A549 (cell line): ENCODE data around the gene BICRAL. TPM values are rescaled to one million over a fixed set of nuclear protein-coding genes. Genes with fewer than 3 reads are reported as not detected.

Experiments
- ATAC-seq, 2 experiments: fragments of 200-7000 bp in 1 of 2; fragments of >200 bp in 1 of 2; cut with Nextera tagmentation in 1 of 2; cut with Tn5 transposase in 1 of 2; 3 replicates each; pipeline versions ENCODE4 v1.8.0 to v1.9.1; 2018 to 2020; ENCODE audit warnings: mild to moderate bottlenecking in 1 of 2, moderate library complexity in 1 of 2
- CTCF ChIA-PET: fragments of 300-600 bp; sonication (Branson Sonifier 250); formaldehyde crosslinking; extraction: SDS; loops from one replicate; lab custom pipeline; 2021; ENCODE audit warnings: antibody characterized with exemption, inconsistent platforms; lab: Yijun Ruan, JAX
- POLR2A ChIA-PET: fragments of 350-600 bp; formaldehyde crosslinking; extraction: SDS; loops from one replicate; lab custom pipeline; 2021; ENCODE audit warnings: antibody characterized with exemption, inconsistent platforms; lab: Yijun Ruan, JAX
- DNase-seq, 2 experiments: peaks; one replicate each; pipeline versions ENCODE4 v3.0.0 to v3.0.0-alpha.2; 2011 to 2016; ENCODE audit warnings: low read depth in 1 of 2, low spot score in 1 of 2
- FAIRE-seq: peaks from 2 replicates; lab custom pipeline; 2011; peaks lifted over from hg19 to GRCh38; lab: Jason Lieb, UNC
- H3K27ac ChIP-seq, 2 experiments: fragments of >200 bp; sonication (Bioruptor Twin); formaldehyde crosslinking; 3 replicates each; pipeline ENCODE4 v1.5.1; 2016 to 2017
- H3K4me1 ChIP-seq: fragments of >200 bp; sonication (Bioruptor Twin); formaldehyde crosslinking; 3 replicates; pipeline ENCODE4 v1.6.1; 2016
- H3K4me2 ChIP-seq: fragments of >200 bp; sonication (Bioruptor Twin); formaldehyde crosslinking; 3 replicates; pipeline ENCODE4 v1.6.1; 2016
- H3K4me3 ChIP-seq: fragments of >200 bp; sonication (Bioruptor Twin); formaldehyde crosslinking; 3 replicates; pipeline ENCODE4 v1.5.1; 2016
- H3K9me3 ChIP-seq: fragments of >200 bp; sonication (Bioruptor Twin); formaldehyde crosslinking; 3 replicates; pipeline ENCODE4 v1.6.1; 2016
- CHD2 ChIP-seq: fragments of 150-350 bp; IDR thresholded peaks from 2 replicates; pipeline ENCODE4 v1.6.1; 2014; ENCODE audit warnings: low read length; ENCODE audit not compliant: partially characterized antibody
- EHF ChIP-seq: fragments of 250-450 bp; sonication (Bioruptor Pico); IDR thresholded peaks from 2 replicates; pipeline ENCODE4 v1.5.0; 2020; ENCODE audit warnings: mild to moderate bottlenecking
- EHMT2 ChIP-seq: fragments of 200-600 bp; sonication (generic); IDR thresholded peaks from 2 replicates; pipeline ENCODE4 v1.6.1; 2016; ENCODE audit warnings: antibody characterized with exemption, low read depth, mild to moderate bottlenecking, moderate library complexity
- EP300 ChIP-seq, 2 experiments: fragments of >200 bp; sonication (Bioruptor Twin); formaldehyde crosslinking; IDR thresholded peaks; 2 replicates in 1 of 2; 3 replicates in 1 of 2; pipeline ENCODE4 v1.6.1; 2016 to 2017
- FOSL2 ChIP-seq, 2 experiments: fragments of 450-650 bp in 1 of 2; fragments of >200 bp in 1 of 2; sonication (Bioruptor Twin) in 1 of 2; formaldehyde crosslinking; IDR thresholded peaks; 2 replicates each; pipeline versions ENCODE4 v1.5.0 to v1.6.1; 2016 to 2020; ENCODE audit warnings: mild to moderate bottlenecking in 1 of 2, moderate library complexity in 1 of 2
- HEYL ChIP-seq: fragments of 250-450 bp; sonication (Bioruptor Pico); IDR thresholded peaks from 2 replicates; pipeline ENCODE4 v1.8.0; 2021; ENCODE audit warnings: mild to moderate bottlenecking, moderate library complexity
- HOXA7 ChIP-seq: fragments of 250-450 bp; sonication (Bioruptor Pico); IDR thresholded peaks from 2 replicates; pipeline ENCODE4 v1.5.0; 2020; ENCODE audit warnings: mild to moderate bottlenecking, moderate library complexity
- MAFK ChIP-seq: fragments of 450-650 bp; IDR thresholded peaks from 2 replicates; pipeline ENCODE4 v1.6.1; 2014; ENCODE audit not compliant: partially characterized antibody
- MAZ ChIP-seq: fragments of 150-350 bp; IDR thresholded peaks from 2 replicates; pipeline ENCODE4 v1.6.1; 2014; ENCODE audit warnings: antibody characterized with exemption, low read depth, low read length, borderline replicate concordance
- MYC ChIP-seq: IDR thresholded peaks from 2 replicates; pipeline ENCODE4 v1.6.1; 2012; ENCODE audit warnings: mild to moderate bottlenecking, inconsistent platforms, low read length, improper control_type of control experiment, borderline replicate concordance
- NFE2L2 ChIP-seq: fragments of 150-350 bp; conservative IDR thresholded peaks from 2 replicates; pipeline ENCODE4 v1.6.1; 2014; ENCODE audit warnings: low read length
- NPAS2 ChIP-seq: fragments of 250-450 bp; sonication (Bioruptor Pico); IDR thresholded peaks from 2 replicates; pipeline ENCODE4 v1.8.0; 2022; ENCODE audit warnings: mild to moderate bottlenecking, moderate library complexity, borderline replicate concordance
- NR3C1 ChIP-seq: fragments of >200 bp; sonication (Bioruptor Twin); formaldehyde crosslinking; IDR thresholded peaks from 3 replicates; pipeline ENCODE4 v1.6.1; 2017
- PBX3 ChIP-seq: IDR thresholded peaks from 2 replicates; pipeline ENCODE4 v1.6.1; 2012
- POLR2A ChIP-seq: IDR thresholded peaks from 2 replicates; pipeline ENCODE4 v1.6.1; 2012; ENCODE audit warnings: mild to moderate bottlenecking, low read length
- POLR2AphosphoS2 ChIP-seq: conservative IDR thresholded peaks from 2 replicates; pipeline ENCODE4 v1.6.1; 2012; ENCODE audit warnings: low read length, improper control_type of control experiment, inconsistent platforms
- RAD21 ChIP-seq, 2 experiments: fragments of >200 bp in 1 of 2; sonication (Bioruptor Twin) in 1 of 2; formaldehyde crosslinking in 1 of 2; IDR thresholded peaks in 1 of 2; conservative IDR thresholded peaks in 1 of 2; 2 replicates in 1 of 2; 3 replicates in 1 of 2; pipeline ENCODE4 v1.6.1; 2012 to 2018; ENCODE audit warnings: inconsistent platforms in 1 of 2
- RARB ChIP-seq: fragments of 250-450 bp; sonication (Bioruptor Pico); IDR thresholded peaks from 2 replicates; pipeline ENCODE4 v1.8.0; 2021; ENCODE audit warnings: mild to moderate bottlenecking, moderate library complexity
- RFX5 ChIP-seq: fragments of 450-650 bp; IDR thresholded peaks from 2 replicates; pipeline ENCODE4 v1.7.1; 2014; ENCODE audit warnings: antibody characterized with exemption, mild to moderate bottlenecking, moderate library complexity
- TP53 ChIP-seq: fragments of 250-450 bp; sonication (Bioruptor Pico); IDR thresholded peaks from 2 replicates; pipeline ENCODE4 v1.5.0; 2021; ENCODE audit warnings: mild to moderate bottlenecking, moderate library complexity
- USF2 ChIP-seq: fragments of 450-650 bp; IDR thresholded peaks from 2 replicates; pipeline ENCODE4 v1.6.1; 2014; ENCODE audit warnings: antibody characterized with exemption
- ZSCAN20 ChIP-seq: fragments of 250-450 bp; sonication (Bioruptor Pico); IDR thresholded peaks from 2 replicates; pipeline ENCODE4 v1.8.0; 2022; ENCODE audit warnings: mild to moderate bottlenecking, moderate library complexity
- WGBS: methylation state at CpG from one replicate; pipeline ENCODE4 v1.1.6; 2017; ENCODE audit errors: missing lambda C conversion rate; 5-methylcytosine and 5-hydroxymethylcytosine counted together
- polyA plus RNA-seq, 4 experiments: library from polyadenylated mRNA; depleted of rRNA in 3 of 4; stranded (reverse); fragments of >200 nt; fragmentation: RNase III in 1 of 4; extraction: RNeasy Plus Mini Kit Qiagen cat#74134 plus additional on column Dnase treatment in 1 of 4; gene quantifications; 2 replicates in 3 of 4; 3 replicates in 1 of 4; pipeline ENCODE4 v1.2.3, GENCODE V29; 2011 to 2017

The BICRAL gene
- polyA plus RNA-seq, 2 of the 4 experiments (the other 2 are of a cell fraction): 3.3 to 8.6 TPM

- TF ChIP-seq EHF (CRISPR knock-in tag): no peak
- TF ChIP-seq POLR2A: no peak
Observed at GRCh38 chr6:42829561-42830092, 47.8 kb downstream of the BICRAL start (continued).

GRCh38 chr6:42831237-42831636, 49.4 kb downstream of the BICRAL start:
- H3K4me1 ChIP-seq: no peaks in the 10 kb centered on the region
- ATAC-seq (no peak), FAIRE-seq (no peak), DNase-seq (no peak)
- TF ChIP-seq ZSCAN20: no peak
- no peak for TF ChIP-seq MAFK
- TF ChIP-seq EHMT2: no peak
- TF ChIP-seq EP300 (IDR thresholded peaks at IDR 0.05): no peak
- no peak for TF ChIP-seq POLR2AphosphoS2
- TF ChIP-seq MAZ: no peak
- TF ChIP-seq MYC: no peak
- no peak for TF ChIP-seq HOXA7
- TF ChIP-seq USF2: no peak
- TF ChIP-seq TP53 (CRISPR knock-in tag): no peak
- no peak for TF ChIP-seq RARB (CRISPR knock-in tag)
- no peak for TF ChIP-seq RAD21 (conservative IDR thresholded peaks at IDR 0.05 in 1 of 2, IDR thresholded peaks at IDR 0.05 in 1 of 2)
- no peak for TF ChIP-seq PBX3
- TF ChIP-seq NFE2L2: no peak
- POLR2A ChIA-PET: interaction anchor here (0.6 kb wide), 1 partner anchor 85 kb away, joined by 8 read pairs; the partner anchor contains the start of gene TBCC
- no peak overlapping the region for H3K4me2 ChIP-seq
- H3K9me3 ChIP-seq: no peaks in the 10 kb centered on the region
- WGBS: 91% methylated on average over 3 of the region's 3 CpGs
- H3K27ac ChIP-seq: no peak overlapping the region
- H3K4me3 ChIP-seq: no peak overlapping the region
- CTCF ChIA-PET: interaction anchor here (0.6 to 1.4 kb wide), 2 partner anchors 14 to 41 kb away, joined by 3 read pairs; no protein-coding TSS in a partner anchor

GRCh38 chr6:42834056-42834455, 52.2 kb downstream of the BICRAL start:
- POLR2A ChIA-PET: no interaction called here
- ATAC-seq (no peak), FAIRE-seq (no peak), DNase-seq (no peak)
- H3K27ac ChIP-seq: no peak overlapping the region
- 97% methylated on average over 5 of the region's 5 CpGs for WGBS
- no peaks in the 10 kb centered on the region for H3K9me3 ChIP-seq
- no peak overlapping the region for H3K4me3 ChIP-seq
- H3K4me2 ChIP-seq: no peak overlapping the region
- H3K4me1 ChIP-seq: no peaks in the 10 kb centered on the region
- TF ChIP-seq NPAS2 (CRISPR knock-in tag) (no peak), FOSL2 (IDR thresholded peaks at IDR 0.05) (no peak), FOSL2 (CRISPR knock-in tag; IDR thresholded peaks at IDR 0.05) (no peak), CHD2 (no peak), RFX5 (no peak), NR3C1 (no peak), HEYL (CRISPR knock-in tag) (no peak)
- CTCF ChIA-PET: interaction anchor here (1.2 kb wide), 1 partner anchor 13 kb away, joined by 5 read pairs; no protein-coding TSS in a partner anchor
